Endodermal cell (in vitro differentiated cells): ENCODE measurements around the gene LCE2B. TPM values are rescaled to one million over a fixed set of nuclear protein-coding genes. Genes with fewer than 3 reads are reported as not detected.
"Not testable (repeated sequence)": the region's sequence is repeated elsewhere in the genome, so short reads cannot be mapped to it uniquely, and the experiment has no call there.

Experiments used
- DNase-seq: peaks from one replicate; pipeline ENCODE4 v3.0.0-alpha.2; 2017
- H3K27ac ChIP-seq: 2 replicates; pipeline ENCODE4 v1.5.1; 2013; ENCODE audit warnings: mild to moderate bottlenecking, low read depth, low read length, moderate library complexity
- H3K27me3 ChIP-seq: 2 replicates; pipeline ENCODE4 v1.6.1; 2013; ENCODE audit warnings: mild to moderate bottlenecking, low read length, moderate library complexity; ENCODE audit not compliant: insufficient read depth, control insufficient read depth, poor library complexity, severe bottlenecking
- H3K36me3 ChIP-seq: 2 replicates; pipeline ENCODE4 v1.7.0; 2013; ENCODE audit warnings: mild to moderate bottlenecking, low read length, moderate library complexity; ENCODE audit not compliant: control insufficient read depth, insufficient read depth
- H3K4me1 ChIP-seq: one replicate; pipeline ENCODE4 v1.7.0; 2013; ENCODE audit warnings: low read length; ENCODE audit not compliant: control insufficient read depth, insufficient read depth
- H3K4me3 ChIP-seq: 2 replicates; pipeline ENCODE4 v1.5.1; 2013; ENCODE audit warnings: mild to moderate bottlenecking, low read length, moderate library complexity
- H3K9ac ChIP-seq: 2 replicates; pipeline ENCODE4 v1.6.1; 2013; ENCODE audit warnings: mild to moderate bottlenecking, low read length, moderate library complexity; ENCODE audit not compliant: poor library complexity, severe bottlenecking; ENCODE audit errors: extremely low read depth
- H3K9me3 ChIP-seq: 2 replicates; pipeline ENCODE4 v1.6.1; 2013; ENCODE audit warnings: mild to moderate bottlenecking, low read length, moderate library complexity; ENCODE audit not compliant: control insufficient read depth
- H3K27ac Mint-ChIP-seq: 2 replicates; pipeline ENCODE4 v1.8.0; 2020; ENCODE audit warnings: mixed read lengths
- H3K27me3 Mint-ChIP-seq: 2 replicates; pipeline ENCODE4 v1.8.0; 2021; ENCODE audit warnings: mild to moderate bottlenecking, mixed read lengths; ENCODE audit not compliant: insufficient read depth
- H3K36me3 Mint-ChIP-seq: 2 replicates; pipeline ENCODE4 v1.8.0; 2020; ENCODE audit warnings: low read depth, mixed read lengths
- H3K4me1 Mint-ChIP-seq: 2 replicates; pipeline ENCODE4 v1.8.0; 2020; ENCODE audit warnings: mixed read lengths
- H3K4me3 Mint-ChIP-seq: 2 replicates; pipeline ENCODE4 v1.8.0; 2020; ENCODE audit warnings: mild to moderate bottlenecking, moderate library complexity, mixed read lengths
- H3K9me3 Mint-ChIP-seq: 2 replicates; pipeline ENCODE4 v1.8.0; 2020; ENCODE audit warnings: mild to moderate bottlenecking, mixed read lengths
- CTCF ChIP-seq: fragments of 200-600 bp; sonication (generic); conservative IDR thresholded peaks from 2 replicates; pipeline ENCODE4 v1.5.0; 2021; ENCODE audit warnings: antibody characterized with exemption, mild to moderate bottlenecking
- WGBS, 2 experiments: methylation state at CpG; one replicate each; pipeline versions ENCODE4 v1.1.5 to v1.1.7; 2013; ENCODE audit warnings: missing lambda C conversion rate in 2 of 2, mixed read lengths in 1 of 2; ENCODE audit not compliant: insufficient coverage in 1 of 2, insufficient read length in 1 of 2; 5-methylcytosine and 5-hydroxymethylcytosine counted together
- long read RNA-seq, 4 experiments: library from polyadenylated mRNA in 2 of 4; library from RNA in 1 of 4; library from capped mRNA in 1 of 4; stranded (forward) in 3 of 4; unstranded in 1 of 4; transcript quantifications; one replicate each; pipeline ENCODE4 v2.0.0, GENCODE V29; 2020 to 2021; ENCODE audit warnings: inconsistent platforms in 1 of 4
- polyA plus RNA-seq, 2 experiments: library from polyadenylated mRNA; stranded (reverse); fragments of 50-300 nt; gene quantifications; one replicate each; pipeline ENCODE4 v1.2.3, GENCODE V29; 2013
- total RNA-seq, 2 donors: library from RNA; stranded (reverse); fragmentation: NEBNext Ultra II Directional in 1 of 2; extraction: Animal tissue kit (Norgen Biotek cat#: 25700) in 1 of 2; gene quantifications; 2 replicates in 1 of 2; 3 replicates in 1 of 2; pipeline ENCODE4 v1.2.1, GENCODE V29; 2021

LCE2B gene
- not detected for total RNA-seq
- not detected for polyA plus RNA-seq (2013, experiment 1 of 2)
- not detected for polyA plus RNA-seq (2013, experiment 2 of 2)
- long read RNA-seq, experiment 1, result 0 reads
- long read RNA-seq, experiment 2, result 0 reads
- long read RNA-seq, experiment 3, result 0 reads
- long read RNA-seq, experiment 4, result 0 reads

GRCh38 chr1:152685823-152686222 lies at the start of gene LCE2B:
Gene LCE2B (plus strand): TSS chr1:152686123. CDS start chr1:152686844, 721 bp downstream.
- H3K27me3 Mint-ChIP-seq, H3K27me3 ChIP-seq, H3K4me1 ChIP-seq, H3K4me3 Mint-ChIP-seq, H3K36me3 ChIP-seq, H3K9ac ChIP-seq, H3K27ac ChIP-seq, H3K36me3 Mint-ChIP-seq, H3K4me3 ChIP-seq, DNase-seq, H3K4me1 Mint-ChIP-seq, H3K27ac Mint-ChIP-seq: not testable (repeated sequence)
- peaks cover 62% of the 10 kb centered on the region for H3K9me3 ChIP-seq
- 50% methylated on average over 3 of the region's 4 CpGs; no CpG with 5 or more reads in 1 of the 2 experiments for WGBS, 2 experiments
- peaks cover 96% of the 10 kb centered on the region for H3K9me3 Mint-ChIP-seq

- Mint-ChIP-seq H3K27me3 (no peaks in the 10 kb centered on the region), H3K9me3 (peaks cover 94% of the 10 kb centered on the region), H3K4me3 (no peak overlapping the region), H3K4me1 (no peaks in the 10 kb centered on the region), H3K36me3 (peaks cover 2% of the 10 kb centered on the region), H3K27ac (no peak overlapping the region)
- Histone ChIP-seq H3K27me3 (no peaks in the 10 kb centered on the region), H3K27ac (no peak overlapping the region), H3K4me1 (no peaks in the 10 kb centered on the region), H3K9ac (no peak overlapping the region), H3K9me3 (peaks cover 79% of the 10 kb centered on the region), H3K4me3 (no peak overlapping the region), H3K36me3 (no peaks in the 10 kb centered on the region)
- 25 to 36% methylated on average over 1 of the region's 1 CpG for WGBS, 2 experiments
- no peak for TF ChIP-seq CTCF
- no peak for DNase-seq
Observed at GRCh38 chr1:152640351-152640750, 45.6 kb upstream of the LCE2B start.

GRCh38 chr1:152643945-152644344 lies 42.0 kb upstream of the LCE2B start:
- Mint-ChIP-seq H3K27ac (no peak overlapping the region), H3K9me3 (peaks cover 93% of the 10 kb centered on the region), H3K4me1 (no peaks in the 10 kb centered on the region), H3K36me3 (no peaks in the 10 kb centered on the region), H3K27me3 (no peaks in the 10 kb centered on the region), H3K4me3 (no peak overlapping the region)
- Histone ChIP-seq H3K9me3 (peaks cover 80% of the 10 kb centered on the region), H3K36me3 (no peaks in the 10 kb centered on the region), H3K4me1 (no peaks in the 10 kb centered on the region), H3K27me3 (no peaks in the 10 kb centered on the region), H3K27ac (no peak overlapping the region), H3K9ac (no peak overlapping the region), H3K4me3 (no peak overlapping the region)
- TF ChIP-seq CTCF, result no peak
- WGBS, 2 experiments, result 53 to 63% methylated on average over 2 to 3 of the region's 3 CpGs
- DNase-seq, result no peak

GRCh38 chr1:152645146-152645545 lies 40.8 kb upstream of the LCE2B start:
- TF ChIP-seq CTCF, result no peak
- Mint-ChIP-seq H3K36me3 (no peaks in the 10 kb centered on the region), H3K4me3 (no peak overlapping the region), H3K4me1 (no peaks in the 10 kb centered on the region), H3K9me3 (peaks cover 93% of the 10 kb centered on the region), H3K27ac (no peak overlapping the region), H3K27me3 (no peaks in the 10 kb centered on the region)
- H3K27me3 ChIP-seq, result no peaks in the 10 kb centered on the region
- H3K9me3 ChIP-seq, result peaks cover 84% of the 10 kb centered on the region
- DNase-seq, result no peak
- no peaks in the 10 kb centered on the region for H3K4me1 ChIP-seq
- H3K9ac ChIP-seq, result no peak overlapping the region
- no peak overlapping the region for H3K4me3 ChIP-seq
- H3K27ac ChIP-seq, result no peak overlapping the region
- H3K36me3 ChIP-seq, result no peaks in the 10 kb centered on the region
- 72 to 90% methylated on average over 2 to 3 of the region's 3 CpGs for WGBS, 2 experiments
